Chondrocyte (in vitro differentiated cells): ENCODE measurements around the gene RDH11. TPM values are rescaled to one million over a fixed set of nuclear protein-coding genes. Genes with fewer than 3 reads are reported as not detected.
"Not testable (repeated sequence)": the region's sequence is repeated elsewhere in the genome, so short reads cannot be mapped to it uniquely, and the experiment has no call there.

ENCODE experiments used
- DNase-seq: peaks from one replicate; pipeline ENCODE4 v3.0.0; 2021; ENCODE audit warnings: mixed read lengths, low spot score
- H3K27ac Mint-ChIP-seq: one replicate; pipeline ENCODE4 v1.8.0; 2021; ENCODE audit warnings: mild to moderate bottlenecking, moderate library complexity, mixed read lengths; ENCODE audit not compliant: unreplicated experiment
- H3K27me3 Mint-ChIP-seq: 2 replicates; pipeline ENCODE4 v1.8.0; 2021; ENCODE audit warnings: low read depth, mixed read lengths
- H3K36me3 Mint-ChIP-seq: 2 replicates; pipeline ENCODE4 v1.8.0; 2021; ENCODE audit warnings: low read depth, mixed read lengths
- H3K4me1 Mint-ChIP-seq: 2 replicates; pipeline ENCODE4 v1.8.0; 2021; ENCODE audit warnings: low read depth, mild to moderate bottlenecking, mixed read lengths
- H3K4me3 Mint-ChIP-seq: one replicate; pipeline ENCODE4 v1.8.0; 2021; ENCODE audit warnings: mild to moderate bottlenecking, moderate library complexity, mixed read lengths; ENCODE audit not compliant: unreplicated experiment
- H3K9me3 Mint-ChIP-seq: 2 replicates; pipeline ENCODE4 v1.8.0; 2021; ENCODE audit warnings: low read depth, mixed read lengths
- CTCF ChIP-seq: fragments of 200-600 bp; sonication (generic); IDR thresholded peaks from 2 replicates; pipeline ENCODE4 v1.5.0; 2021; ENCODE audit warnings: antibody characterized with exemption, mild to moderate bottlenecking, moderate library complexity
- total RNA-seq: library from RNA; stranded (reverse); gene quantifications from 3 replicates; pipeline ENCODE4 v1.2.1, GENCODE V29; 2021

Gene RDH11
- total RNA-seq, 1 donor from 2014 or later: 69.4 TPM

- H3K36me3 Mint-ChIP-seq: no peaks in the 10 kb centered on the region
- TF ChIP-seq CTCF: no peak
- no peak overlapping the region for H3K27ac Mint-ChIP-seq
- H3K4me3 Mint-ChIP-seq: no peak overlapping the region
- H3K4me1 Mint-ChIP-seq: no peaks in the 10 kb centered on the region
- no peak for DNase-seq
- peaks cover 14% of the 10 kb centered on the region for H3K27me3 Mint-ChIP-seq
- no peaks in the 10 kb centered on the region for H3K9me3 Mint-ChIP-seq
Observed at GRCh38 chr14:67717048-67717447, 21.5 kb upstream of the RDH11 start.

- H3K4me1 Mint-ChIP-seq: no peaks in the 10 kb centered on the region
- H3K4me3 Mint-ChIP-seq: no peak overlapping the region
- H3K9me3 Mint-ChIP-seq: peaks cover 11% of the 10 kb centered on the region
- H3K36me3 Mint-ChIP-seq: no peaks in the 10 kb centered on the region
- H3K27me3 Mint-ChIP-seq: peaks cover 9% of the 10 kb centered on the region
- H3K27ac Mint-ChIP-seq: no peak overlapping the region
- no peak for DNase-seq
- TF ChIP-seq CTCF: no peak
Observed at GRCh38 chr14:67710209-67710608, 14.6 kb upstream of the RDH11 start.

GRCh38 chr14:67709796-67710195 lies 14.2 kb upstream of the RDH11 start:
- H3K27me3 Mint-ChIP-seq, H3K36me3 Mint-ChIP-seq, H3K4me1 Mint-ChIP-seq, H3K27ac Mint-ChIP-seq, DNase-seq, H3K4me3 Mint-ChIP-seq: not testable (repeated sequence)
- H3K9me3 Mint-ChIP-seq: peaks cover 11% of the 10 kb centered on the region

GRCh38 chr14:67709346-67709745 lies 13.8 kb upstream of the RDH11 start:
- DNase-seq, H3K27ac Mint-ChIP-seq, H3K4me3 Mint-ChIP-seq, H3K4me1 Mint-ChIP-seq, H3K36me3 Mint-ChIP-seq: not testable (repeated sequence)
- H3K9me3 Mint-ChIP-seq: peaks cover 11% of the 10 kb centered on the region
- H3K27me3 Mint-ChIP-seq: peaks cover 11% of the 10 kb centered on the region

GRCh38 chr14:67705211-67705610 lies 9.6 kb upstream of the RDH11 start:
- no peaks in the 10 kb centered on the region for H3K36me3 Mint-ChIP-seq
- peaks cover 5% of the 10 kb centered on the region for H3K4me1 Mint-ChIP-seq
- TF ChIP-seq CTCF: no peak
- H3K27ac Mint-ChIP-seq: no peak overlapping the region
- no peak overlapping the region for H3K4me3 Mint-ChIP-seq
- peaks cover 8% of the 10 kb centered on the region for H3K27me3 Mint-ChIP-seq
- peaks cover 5% of the 10 kb centered on the region for H3K9me3 Mint-ChIP-seq
- DNase-seq: no peak

GRCh38 chr14:67704484-67705089 lies 9.0 kb upstream of the RDH11 start:
- no peaks in the 10 kb centered on the region for H3K36me3 Mint-ChIP-seq
- H3K4me3 Mint-ChIP-seq: no peak overlapping the region
- no peak for DNase-seq
- H3K4me1 Mint-ChIP-seq: peaks cover 5% of the 10 kb centered on the region
- H3K27ac Mint-ChIP-seq: no peak overlapping the region
- peaks cover 2% of the 10 kb centered on the region for H3K9me3 Mint-ChIP-seq
- peaks cover 8% of the 10 kb centered on the region for H3K27me3 Mint-ChIP-seq
- TF ChIP-seq CTCF: peak; percentile 88
